ENCODE measurements around the gene ICE1.

Gene ICE1

GRCh38 chr5:5424736-5425135 lies 2.3 kb downstream of the ICE1 start:
- ChIA-PET CTCF (no interaction called here), POLR2A (no interaction called here)
- H3K4me3 ChIP-seq (ENCODE audit: low read depth, low read length), result no peak overlapping the region
- DNase-seq (ENCODE audit: low read depth, low spot score), result no peak
- TF ChIP-seq CTCF (IDR thresholded peaks at IDR 0.05; ENCODE audit: insufficient read depth, low read length, missing control alignments), result no peak

GRCh38 chr5:5430136-5430535 lies 7.7 kb downstream of the ICE1 start:
- ChIA-PET CTCF (interaction anchor here (1.3 to 5.0 kb wide), 2 partner anchors 10 to 550 kb away, joined by 3 to 27 read pairs; no protein-coding TSS in a partner anchor), POLR2A (no interaction called here)
- DNase-seq (ENCODE audit: low read depth, low spot score), result no peak
- no peak for TF ChIP-seq CTCF (IDR thresholded peaks at IDR 0.05; ENCODE audit: insufficient read depth, low read length, missing control alignments)
- no peak overlapping the region for H3K4me3 ChIP-seq (ENCODE audit: low read depth, low read length)

- CTCF ChIA-PET, result interaction anchor here (1.3 to 5.0 kb wide), 2 partner anchors 9 to 12 kb away, joined by 4 to 27 read pairs; partner anchors contain the start of gene ICE1
- POLR2A ChIA-PET, result no interaction called here
- no peak for DNase-seq (ENCODE audit: low read depth, low spot score)
- no peak for TF ChIP-seq CTCF (IDR thresholded peaks at IDR 0.05; ENCODE audit: insufficient read depth, low read length, missing control alignments)
- no peak overlapping the region for H3K4me3 ChIP-seq (ENCODE audit: low read depth, low read length)
Observed at GRCh38 chr5:5432020-5432707, 9.7 kb downstream of the ICE1 start.

GRCh38 chr5:5436203-5436760 lies 13.8 kb downstream of the ICE1 start:
- no peak for TF ChIP-seq CTCF (IDR thresholded peaks at IDR 0.05; ENCODE audit: insufficient read depth, low read length, missing control alignments)
- DNase-seq (ENCODE audit: low read depth, low spot score), result no peak
- ChIA-PET POLR2A (no interaction called here), CTCF (interaction anchor here (1.0 to 1.5 kb wide), 3 partner anchors 13 to 568 kb away, joined by 3 to 5 read pairs (median 4); partner anchors contain the start of gene ICE1)
- H3K4me3 ChIP-seq (ENCODE audit: low read depth, low read length), result no peak overlapping the region

GRCh38 chr5:5437227-5438172 lies 15.0 kb downstream of the ICE1 start:
- H3K4me3 ChIP-seq (ENCODE audit: low read depth, low read length), result no peak overlapping the region
- POLR2A ChIA-PET, result no interaction called here
- no peak for TF ChIP-seq CTCF (IDR thresholded peaks at IDR 0.05; ENCODE audit: insufficient read depth, low read length, missing control alignments)
- DNase-seq (ENCODE audit: low read depth, low spot score), result no peak
- CTCF ChIA-PET, result interaction anchor here (1.1 to 1.5 kb wide), 2 partner anchors 14 to 569 kb away, joined by 3 to 5 read pairs; partner anchors contain the start of gene ICE1

GRCh38 chr5:5451863-5452262 lies 29.4 kb downstream of the ICE1 start:
- no peak for TF ChIP-seq CTCF (IDR thresholded peaks at IDR 0.05; ENCODE audit: insufficient read depth, low read length, missing control alignments)
- DNase-seq (ENCODE audit: low read depth, low spot score), result no peak
- ChIA-PET POLR2A (no interaction called here), CTCF (no interaction called here)
- no peak overlapping the region for H3K4me3 ChIP-seq (ENCODE audit: low read depth, low read length)

All from AG04449 (cell line).